ENCODE data around the gene COL3A1. TPM values are rescaled to one million over a fixed set of nuclear protein-coding genes. Genes with fewer than 3 reads are reported as not detected.
A peak's percentile ranks its signal among the peaks of the same experiment; 100 is the strongest.

COL3A1 gene
- total and polyA plus RNA-seq, 2 of the 8 experiments (the other 6 are each of a cell fraction or from before 2014, with no cell fraction given): 0.07 to 0.11 TPM

GRCh38 chr2:189024901-189025618, 50.9 kb downstream of the COL3A1 start:
- Histone ChIP-seq H3K4me2 (ENCODE audit: insufficient read depth in 1 of 2, low read depth in 2 of 2, low read length in 2 of 2) (no peak overlapping the region), H4K20me1 (replicated peaks in 1 of 2; ENCODE audit: control insufficient read depth in 1 of 2, insufficient read depth in 2 of 2, low read length in 2 of 2) (no peaks in the 10 kb centered on the region), H3K23me2 (ENCODE audit: low read depth, low read length) (no peaks in the 10 kb centered on the region), H3K4ac (replicated peaks; ENCODE audit: insufficient read length, low read depth, low read length) (no peak overlapping the region), H3K23ac (ENCODE audit: insufficient read length) (no peak overlapping the region), H4K5ac (ENCODE audit: insufficient read length, low read depth, low read length) (no peak overlapping the region), H2BK120ac (replicated peaks; ENCODE audit: low read depth, low read length) (no peak overlapping the region), H3K36me3 (ENCODE audit: control insufficient read depth in 2 of 4, insufficient read depth in 4 of 4, low read length in 3 of 4) (no peaks in the 10 kb centered on the region), H2BK15ac (ENCODE audit: low read length) (no peak overlapping the region), H2BK5ac (ENCODE audit: low read depth, low read length) (no peak overlapping the region), H3K4me3 (ENCODE audit: extremely low read depth in 1 of 4, insufficient read depth in 2 of 4, low read depth in 3 of 4, low read length in 4 of 4) (no peak overlapping the region), H3K18ac (ENCODE audit: extremely low read depth, low read length) (no peak overlapping the region), H2BK12ac (ENCODE audit: low read depth, low read length) (no peak overlapping the region), H2AFZ (ENCODE audit: low read length) (peak overlapping the region; percentile 43; the same call in 1 of the 2 replicates), H3K56ac (replicated peaks; ENCODE audit: insufficient read length, low read depth, low read length) (no peak overlapping the region), H3K9me3 (ENCODE audit: insufficient read depth in 2 of 2, low read depth in 1 of 2, low read length in 1 of 2) (no peaks in the 10 kb centered on the region), H4K8ac (ENCODE audit: extremely low read depth, insufficient read depth, low read length) (no peak overlapping the region), H3K27ac (ENCODE audit: low read depth, low read length) (no peak overlapping the region), H3K27me3 (replicated peaks in 1 of 4; ENCODE audit: control insufficient read depth in 3 of 4, extremely low read depth in 1 of 4, insufficient read depth in 3 of 4, low read length in 3 of 4) (no peaks in the 10 kb centered on the region), H2AK5ac (ENCODE audit: low read depth, low read length) (no peak overlapping the region), H3K4me1 (replicated peaks in 1 of 4; ENCODE audit: control insufficient read depth in 3 of 4, insufficient read depth in 4 of 4, low read length in 3 of 4) (no peaks in the 10 kb centered on the region), H2BK20ac (ENCODE audit: low read length) (no peak overlapping the region), H3K14ac (ENCODE audit: insufficient read length) (no peak overlapping the region), H3K79me1 (ENCODE audit: low read depth, low read length) (no peaks in the 10 kb centered on the region), H3K9ac (replicated peaks in 1 of 4; ENCODE audit: extremely low read depth in 1 of 4, low read depth in 3 of 4, low read length in 3 of 4) (no peak overlapping the region), H3K79me2 (ENCODE audit: control insufficient read depth in 1 of 2, insufficient read depth in 2 of 2, low read length in 2 of 2) (no peaks in the 10 kb centered on the region), H4K91ac (replicated peaks; ENCODE audit: insufficient read length, low read length) (no peak overlapping the region)
- CTCF ChIA-PET (ENCODE audit: partially characterized antibody): interaction anchor here (0.6 to 2.8 kb wide), 21 partner anchors 8 to 434 kb away, joined by 3 to 12 read pairs (median 3); no protein-coding TSS in a partner anchor
- TF ChIP-seq RAD21 (IDR thresholded peaks at IDR 0.05 in 1 of 2, conservative IDR thresholded peaks at IDR 0.05 in 1 of 2; ENCODE audit: low read depth in 2 of 2, low read length in 2 of 2) (peak; percentile 64 to 69), CTBP2 (IDR thresholded peaks at IDR 0.05; ENCODE audit: borderline replicate concordance, insufficient read depth, insufficient read length, low read length) (no peak), POLR2AphosphoS5 (IDR thresholded peaks at IDR 0.05; ENCODE audit: low read depth, low read length) (no peak), HDAC2 (IDR thresholded peaks at IDR 0.05; ENCODE audit: borderline replicate concordance in 1 of 2, low read depth in 2 of 2, low read length in 2 of 2) (no peak), CEBPB (IDR thresholded peaks at IDR 0.05; ENCODE audit: low read depth, low read length) (no peak)
- TF ChIP-seq, protein P1, sequence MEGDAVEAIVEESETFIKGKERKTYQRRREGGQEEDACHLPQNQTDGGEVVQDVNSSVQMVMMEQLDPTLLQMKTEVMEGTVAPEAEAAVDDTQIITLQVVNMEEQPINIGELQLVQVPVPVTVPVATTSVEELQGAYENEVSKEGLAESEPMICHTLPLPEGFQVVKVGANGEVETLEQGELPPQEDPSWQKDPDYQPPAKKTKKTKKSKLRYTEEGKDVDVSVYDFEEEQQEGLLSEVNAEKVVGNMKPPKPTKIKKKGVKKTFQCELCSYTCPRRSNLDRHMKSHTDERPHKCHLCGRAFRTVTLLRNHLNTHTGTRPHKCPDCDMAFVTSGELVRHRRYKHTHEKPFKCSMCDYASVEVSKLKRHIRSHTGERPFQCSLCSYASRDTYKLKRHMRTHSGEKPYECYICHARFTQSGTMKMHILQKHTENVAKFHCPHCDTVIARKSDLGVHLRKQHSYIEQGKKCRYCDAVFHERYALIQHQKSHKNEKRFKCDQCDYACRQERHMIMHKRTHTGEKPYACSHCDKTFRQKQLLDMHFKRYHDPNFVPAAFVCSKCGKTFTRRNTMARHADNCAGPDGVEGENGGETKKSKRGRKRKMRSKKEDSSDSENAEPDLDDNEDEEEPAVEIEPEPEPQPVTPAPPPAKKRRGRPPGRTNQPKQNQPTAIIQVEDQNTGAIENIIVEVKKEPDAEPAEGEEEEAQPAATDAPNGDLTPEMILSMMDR (IDR thresholded peaks at IDR 0.05; ENCODE audit: control extremely low read depth in 1 of 3, insufficient read depth in 1 of 3, low read depth in 1 of 3, low read length in 3 of 3): peak in 2 of 3 experiments; percentile 59 to 84; a peak in 3 of 4 replicates
- 76% methylated on average over 3 of the region's 3 CpGs; no CpG with 5 or more reads in 1 of the 2 experiments for WGBS, 2 experiments (ENCODE audit: extremely low coverage in 1 of 2, insufficient coverage in 1 of 2, insufficient read length in 1 of 2, insufficient replicate concordance in 2 of 2, low coverage in 1 of 2, low lambda C conversion rate in 2 of 2, missing lambda C conversion rate in 1 of 2)
- POLR2A ChIA-PET (ENCODE audit: partially characterized antibody): no interaction called here
- no peak for FAIRE-seq
- peak in 1 of 2 experiments; percentile 7 for DNase-seq (ENCODE audit: low read depth in 1 of 2, low spot score in 2 of 2)

Data from H1 (cell line).